T-helper 1 cell treated with Interleukin-12 subunit alpha and Interleukin-12 subunit beta and Interleukin-4 antibody, amounts not matched to agents 30 ng/mL and 1 ng/mL, for 36 hours (primary cell): Measurements from ENCODE around the gene ZFX. TPM values are rescaled to one million over a fixed set of nuclear protein-coding genes. Genes with fewer than 3 reads are reported as not detected.

ENCODE experiments used
- intact Hi-C: fragments of 100-400 bp; cut with micrococcal nuclease; formaldehyde crosslinking; loops from one replicate; pipeline ENCODE4 v1.15.1; 2024
- total RNA-seq: library from RNA; stranded (reverse); gene quantifications from 2 replicates; pipeline ENCODE4 v1.2.3, GENCODE V29; 2022

Gene ZFX
- total RNA-seq, 1 donor from 2014 or later, result 55.2 TPM

DNA sequence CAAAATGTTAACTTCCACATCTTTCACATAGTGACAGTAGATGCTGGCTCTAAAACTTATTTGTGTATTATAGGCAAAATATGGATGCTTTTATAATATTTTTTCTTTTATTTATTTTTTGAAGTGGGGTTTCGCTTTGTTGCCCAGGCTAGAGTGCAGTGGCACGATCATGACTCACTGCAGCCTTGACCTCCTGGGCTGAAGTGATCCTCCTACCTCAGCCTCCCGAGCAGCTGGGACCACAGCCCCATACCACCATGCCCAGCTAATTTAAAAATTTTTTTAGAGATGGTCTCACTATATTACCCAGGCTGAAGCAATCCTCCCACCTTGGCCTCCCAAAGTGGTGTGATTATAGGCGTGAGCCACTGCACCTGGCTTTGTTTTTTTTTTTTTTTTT is 48.6 kb downstream of the ZFX start:
- intact Hi-C loops, result no loop called here

DNA sequence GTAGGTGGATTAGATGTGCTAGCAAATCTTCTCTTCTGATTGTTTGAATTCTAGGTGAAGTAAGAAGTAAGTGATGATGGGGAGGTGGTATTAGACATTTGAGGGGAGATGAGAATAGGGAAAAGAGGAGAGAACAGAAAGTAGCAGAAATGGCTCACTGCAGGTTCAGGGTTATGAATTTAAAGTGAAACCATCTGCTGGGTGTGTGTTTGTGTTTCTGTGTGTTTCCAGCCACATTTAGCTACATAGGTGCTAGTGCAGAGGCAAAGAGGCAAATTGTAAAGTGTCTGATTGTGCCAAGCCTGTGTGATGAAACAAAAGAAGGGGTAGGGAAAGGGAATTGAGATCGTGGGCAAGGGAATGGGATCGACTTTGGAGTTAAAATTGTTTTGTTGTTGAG is 50.6 kb downstream of the ZFX start:
- intact Hi-C loops, result no loop called here

DNA sequence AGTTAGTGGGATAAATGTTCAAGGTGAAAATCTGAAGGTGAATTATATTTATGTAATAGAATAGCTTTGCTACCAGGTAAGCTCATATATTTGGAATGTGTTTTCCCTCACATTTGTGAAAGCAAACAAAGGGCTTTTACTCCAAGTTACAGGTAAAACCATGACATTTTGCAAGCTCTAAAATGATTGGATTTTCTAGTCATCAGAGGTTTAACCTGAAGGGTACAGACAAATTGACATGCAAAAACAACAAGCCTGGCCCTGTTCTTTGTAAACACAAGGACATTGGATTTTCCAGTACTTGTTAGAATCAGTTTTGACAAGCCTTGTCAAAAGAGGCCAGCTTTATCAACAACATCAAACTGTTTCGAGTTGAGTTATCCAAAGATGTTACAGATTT is 51.7 kb downstream of the ZFX start:
- intact Hi-C loops, result no loop called here

DNA sequence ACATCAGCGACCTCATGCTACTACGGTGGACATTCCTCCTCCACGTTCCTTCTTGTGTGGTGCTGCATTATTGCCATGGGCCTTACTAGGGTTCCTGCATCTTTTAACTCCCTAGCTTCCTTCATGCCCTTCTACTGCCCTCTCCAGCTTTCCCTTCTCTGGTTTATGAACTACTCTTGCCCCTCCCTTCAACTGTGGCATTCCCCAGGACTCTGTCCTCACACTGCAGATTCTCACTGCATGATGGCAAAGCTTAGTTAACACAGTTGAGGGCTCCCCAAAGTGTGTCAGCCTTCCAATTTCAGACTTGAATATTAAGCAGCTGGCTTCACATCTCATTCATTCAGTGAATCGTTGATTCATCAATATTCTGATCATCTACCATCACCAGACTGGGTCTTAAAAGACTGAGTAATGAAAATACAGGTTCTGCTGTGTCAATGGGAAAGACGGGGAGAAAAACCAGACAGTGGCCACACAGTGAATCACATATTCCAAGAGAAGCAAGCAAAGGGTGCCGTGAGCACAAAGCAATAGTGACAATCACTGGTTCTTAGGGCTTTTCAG is 53.0 kb downstream of the ZFX start:
- intact Hi-C loops, result no loop called here

DNA sequence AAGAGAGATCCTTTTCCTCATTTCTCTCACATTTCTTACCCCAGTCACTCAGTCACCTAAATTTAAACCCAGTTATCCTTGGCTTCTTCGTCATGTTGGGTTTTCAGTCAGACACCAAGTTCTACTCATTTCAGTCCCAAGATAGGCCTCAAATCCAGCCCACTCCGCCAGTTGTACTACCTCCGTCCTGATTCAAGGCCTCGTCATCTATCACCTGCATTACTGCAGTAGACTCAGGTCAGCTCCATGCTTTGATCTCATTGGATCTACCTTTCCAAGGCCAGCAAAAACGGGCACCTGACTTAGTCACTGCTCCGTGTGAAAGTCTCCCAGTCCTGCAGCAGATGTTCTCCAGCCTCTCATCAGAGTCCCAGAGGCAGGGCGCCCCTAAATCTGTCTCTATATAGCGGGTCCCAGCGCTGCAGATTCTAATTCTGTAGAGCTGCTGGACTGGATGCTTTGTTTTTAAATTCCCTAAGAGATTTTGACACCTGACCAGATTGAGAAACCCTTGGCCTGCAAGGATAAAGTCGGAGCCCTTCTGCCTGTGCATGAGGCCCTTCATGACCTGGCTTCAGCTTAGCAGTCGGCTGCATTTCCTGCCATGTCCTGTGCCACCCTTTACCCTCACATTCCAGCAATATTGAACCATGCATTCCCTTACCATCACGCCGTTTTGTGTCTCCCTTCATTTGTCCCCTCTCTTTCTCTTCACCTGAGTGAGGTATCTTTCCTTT is 53.7 kb downstream of the ZFX start:
- intact Hi-C loops, result no loop called here

DNA sequence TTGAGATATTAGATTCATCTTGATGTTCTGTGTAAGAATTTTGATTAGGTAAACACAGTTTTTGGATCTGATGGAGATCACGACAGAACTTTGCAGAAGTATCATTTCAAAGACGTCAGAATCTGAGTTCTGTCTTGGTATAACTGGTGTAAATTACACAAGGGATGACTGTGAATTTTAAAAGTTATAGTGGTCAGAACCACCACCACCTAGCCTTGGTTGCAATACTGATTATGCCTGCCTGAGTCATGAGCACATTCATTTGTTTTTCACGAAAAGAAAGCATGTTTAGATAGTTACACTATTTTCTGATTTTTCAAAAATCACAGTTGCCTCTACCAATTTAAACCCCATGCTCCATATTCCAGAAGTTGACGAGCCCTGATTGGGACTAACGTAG is 54.8 kb downstream of the ZFX start:
- intact Hi-C loops, result no loop called here

DNA sequence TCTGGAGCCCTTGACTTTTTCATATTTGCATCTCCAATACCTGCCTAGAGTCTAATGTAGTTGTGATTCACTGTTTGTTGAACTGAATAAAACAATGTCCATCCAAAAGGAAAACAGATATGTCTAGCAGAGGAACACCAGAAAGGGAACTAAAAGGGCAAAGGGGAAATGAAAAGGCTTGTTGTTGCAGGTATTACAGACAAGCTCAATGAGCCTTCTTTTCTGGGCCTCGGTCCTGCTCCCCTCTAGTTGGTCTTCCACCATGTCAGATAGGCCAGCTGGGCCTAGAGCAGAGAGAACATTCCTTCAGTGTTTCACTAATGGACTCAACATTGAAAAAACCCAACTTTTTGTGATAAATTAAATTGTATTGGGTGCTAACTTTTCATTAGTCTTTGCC is 55.4 kb downstream of the ZFX start:
- intact Hi-C loops, result no loop called here

DNA sequence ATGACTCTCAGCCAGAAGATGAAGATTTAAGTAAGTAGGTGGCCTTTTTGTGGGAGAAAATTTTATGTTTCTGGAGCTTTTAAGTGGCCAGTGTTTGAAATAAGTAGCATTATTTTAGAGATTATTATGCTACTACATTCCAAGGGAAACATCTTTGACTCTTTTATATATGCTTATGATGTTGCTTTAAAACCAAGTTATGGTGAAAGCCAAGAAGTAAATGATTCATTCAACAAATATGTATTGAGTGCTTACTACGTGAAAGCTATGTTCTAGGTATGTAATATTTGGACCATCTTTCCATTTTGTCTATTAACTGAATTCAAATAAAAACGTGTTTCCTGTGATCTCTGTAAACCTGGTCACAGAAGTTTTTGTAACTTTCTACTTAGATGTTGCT is 58.3 kb downstream of the ZFX start:
- intact Hi-C loops, result no loop called here

DNA sequence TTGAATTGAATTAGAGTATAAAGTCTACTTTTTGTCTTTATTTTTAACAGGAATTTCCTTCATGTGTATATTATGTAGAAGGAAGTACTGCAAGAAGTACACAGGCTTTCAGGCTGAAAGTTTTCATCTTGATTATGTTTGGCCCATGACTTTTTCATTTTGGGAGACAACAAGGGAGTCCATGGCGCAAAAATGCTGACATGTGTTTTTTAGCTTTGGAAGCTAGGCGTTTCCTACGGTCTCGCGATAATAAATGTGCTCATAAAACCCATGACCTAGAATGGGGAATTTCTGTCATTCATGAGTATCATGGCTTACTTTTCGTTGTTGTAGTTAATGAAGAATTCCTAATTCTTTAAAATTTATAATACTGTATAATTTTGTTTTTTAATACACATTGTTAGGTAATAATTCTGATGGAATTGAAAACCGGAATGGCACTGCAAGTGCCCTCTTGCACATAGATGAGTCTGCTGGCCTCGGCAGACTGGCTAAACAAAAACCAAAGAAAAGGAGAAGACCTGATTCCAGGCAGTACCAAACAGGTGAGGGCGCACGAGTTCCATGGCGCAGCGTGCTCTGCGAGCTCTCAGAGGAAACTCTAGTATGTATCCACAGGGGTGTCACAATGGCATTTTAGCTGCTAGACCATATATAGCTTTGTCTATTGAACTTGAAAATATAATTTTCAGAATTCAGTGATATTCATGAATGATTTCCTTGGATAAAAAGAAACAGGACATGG is 59.1 kb downstream of the ZFX start:
- intact Hi-C loops, result no loop called here

DNA sequence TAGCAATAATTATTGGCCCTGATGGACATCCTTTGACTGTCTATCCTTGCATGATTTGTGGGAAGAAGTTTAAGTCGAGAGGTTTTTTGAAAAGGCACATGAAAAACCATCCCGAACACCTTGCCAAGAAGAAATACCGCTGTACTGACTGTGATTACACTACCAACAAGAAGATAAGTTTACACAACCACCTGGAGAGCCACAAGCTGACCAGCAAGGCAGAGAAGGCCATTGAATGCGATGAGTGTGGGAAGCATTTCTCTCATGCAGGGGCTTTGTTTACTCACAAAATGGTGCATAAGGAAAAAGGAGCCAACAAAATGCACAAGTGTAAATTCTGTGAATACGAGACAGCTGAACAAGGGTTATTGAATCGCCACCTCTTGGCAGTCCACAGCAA is 60.7 kb downstream of the ZFX start:
- intact Hi-C loops, result no loop called here

DNA sequence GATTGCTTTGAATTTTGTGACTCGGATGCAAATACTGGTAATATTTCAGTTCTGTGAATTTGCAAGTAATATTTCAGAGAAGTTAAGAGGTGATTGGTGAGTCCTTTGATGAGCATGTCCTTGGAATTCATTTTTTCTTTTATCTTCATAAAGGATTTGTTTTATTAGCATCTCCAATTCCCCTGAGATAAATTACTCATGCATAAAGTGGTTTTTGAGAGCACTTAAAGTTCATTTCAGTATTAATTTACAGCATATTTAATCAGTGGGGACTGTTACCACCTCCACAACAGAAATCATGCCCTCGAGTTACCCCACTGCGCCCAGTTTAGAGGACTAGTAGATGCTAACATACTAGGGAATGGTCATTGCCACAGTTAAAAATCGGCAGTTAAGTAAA is 65.0 kb downstream of the ZFX start:
- intact Hi-C loops, result no loop called here

DNA sequence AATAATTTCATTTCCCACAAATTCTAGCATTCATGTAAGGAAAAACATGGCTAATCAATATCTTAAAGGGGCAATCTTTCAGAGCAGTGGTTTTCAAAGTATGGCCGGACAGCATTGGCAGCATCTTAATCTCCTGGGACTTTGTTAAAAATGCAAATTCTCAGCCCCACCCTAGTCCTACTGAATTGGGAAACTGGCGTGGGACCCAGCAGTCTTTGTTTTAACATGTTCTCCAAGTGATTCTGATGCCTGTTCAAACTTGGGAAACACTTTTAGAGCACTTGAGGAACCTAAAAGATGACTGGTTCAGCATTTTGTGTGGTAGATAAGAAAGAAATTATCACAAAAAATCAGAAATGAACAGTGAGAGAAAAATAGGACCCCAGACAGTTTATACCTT is 65.7 kb downstream of the ZFX start:
- intact Hi-C loops, result no loop called here

DNA sequence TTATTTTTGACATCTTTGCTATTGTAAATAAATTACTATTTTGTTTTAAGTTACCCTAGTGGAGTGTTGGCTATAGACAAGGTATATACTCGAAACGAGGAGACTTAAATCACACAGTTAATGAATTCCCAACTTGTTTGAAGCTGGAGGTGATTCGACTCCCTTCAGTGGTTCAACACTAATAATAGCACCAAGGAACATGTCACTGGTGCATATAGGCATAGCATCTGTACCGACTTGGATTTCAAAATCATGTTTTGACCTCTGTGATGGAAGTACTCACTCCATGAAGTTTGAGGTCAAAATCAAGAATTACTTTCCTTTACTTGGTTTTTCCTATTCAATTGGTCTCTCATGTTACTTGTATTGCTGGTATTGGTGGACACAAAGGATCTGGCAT is 66.5 kb downstream of the ZFX start:
- intact Hi-C loops, result no loop called here

DNA sequence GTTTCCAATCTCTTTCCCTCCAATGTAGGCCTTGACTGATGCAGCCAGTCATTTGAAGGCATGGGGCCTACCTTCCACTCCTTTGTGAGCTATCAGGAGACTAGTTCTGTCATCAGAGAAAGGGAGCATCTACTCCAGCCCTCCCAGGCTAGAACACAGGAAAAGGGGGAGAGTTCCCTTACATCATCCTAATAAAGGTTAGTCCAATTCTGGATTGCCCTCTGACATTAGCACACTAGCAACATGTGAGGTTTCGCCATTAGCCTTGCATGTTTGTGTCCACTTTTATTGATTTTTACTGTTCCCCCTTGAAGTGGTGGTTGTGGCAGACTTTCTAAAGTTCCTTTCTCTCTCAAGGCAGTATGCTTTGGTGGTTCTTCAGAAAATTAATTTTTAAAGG is 67.3 kb downstream of the ZFX start:
- intact Hi-C loops, result no loop called here

DNA sequence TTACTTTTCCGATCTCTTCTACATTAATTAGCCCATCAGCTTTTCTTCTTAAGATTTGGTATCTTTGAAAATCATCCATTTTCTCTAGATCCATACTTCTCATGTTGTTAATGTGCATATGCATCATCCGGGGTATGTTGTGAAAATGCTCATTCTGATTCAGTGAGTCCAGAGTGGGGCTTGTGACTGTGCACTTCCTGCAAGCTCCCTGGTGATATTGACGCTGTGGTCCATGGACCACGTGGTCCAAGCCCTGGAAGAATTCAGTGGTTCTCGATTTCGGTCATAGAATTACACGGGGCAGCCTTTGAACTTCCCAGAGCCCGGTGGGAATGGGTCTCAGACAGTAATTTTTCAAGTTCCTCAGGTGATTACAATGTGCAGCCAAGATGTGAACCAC is 69.8 kb downstream of the ZFX start:
- intact Hi-C loops, result no loop called here

DNA sequence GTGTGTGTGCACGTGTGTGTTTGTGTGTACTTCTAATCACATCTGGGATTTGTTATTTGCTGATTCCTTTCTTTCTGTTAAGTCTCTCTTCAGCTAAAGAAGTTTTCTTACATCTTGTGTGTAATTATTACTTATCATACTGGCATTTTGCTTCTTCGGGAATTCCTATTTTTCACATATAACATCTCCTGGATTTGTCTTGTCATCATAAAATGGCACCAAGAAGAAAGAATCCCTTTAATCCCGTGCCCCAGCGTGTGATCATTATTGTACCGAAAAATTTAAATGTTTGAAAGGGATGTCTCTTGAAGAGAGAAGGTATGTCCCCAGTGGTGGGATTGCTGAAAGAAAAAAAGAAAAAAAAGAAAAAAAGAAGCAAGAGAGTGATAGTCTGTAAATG is 72.3 kb downstream of the ZFX start:
- intact Hi-C loops, result no loop called here

DNA sequence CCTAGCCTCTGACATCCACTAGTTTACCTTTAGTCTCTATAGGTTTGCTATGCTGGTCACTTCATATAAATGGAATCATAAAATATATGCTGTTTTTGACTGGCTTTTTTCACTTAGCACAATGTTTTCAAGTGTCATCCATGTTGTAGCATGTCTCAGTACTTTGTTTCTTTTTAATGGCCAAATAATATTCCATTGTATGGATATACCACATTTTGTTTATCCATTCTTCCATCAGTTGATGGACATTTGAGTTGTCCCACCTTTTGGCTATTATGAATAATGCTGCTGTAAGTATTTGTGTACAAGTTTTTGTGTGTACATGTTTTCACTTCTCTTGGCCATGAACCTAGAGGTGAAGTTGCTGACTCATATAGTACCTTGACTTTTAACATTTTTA is 75.7 kb downstream of the ZFX start:
- intact Hi-C loops, result no loop called here

DNA sequence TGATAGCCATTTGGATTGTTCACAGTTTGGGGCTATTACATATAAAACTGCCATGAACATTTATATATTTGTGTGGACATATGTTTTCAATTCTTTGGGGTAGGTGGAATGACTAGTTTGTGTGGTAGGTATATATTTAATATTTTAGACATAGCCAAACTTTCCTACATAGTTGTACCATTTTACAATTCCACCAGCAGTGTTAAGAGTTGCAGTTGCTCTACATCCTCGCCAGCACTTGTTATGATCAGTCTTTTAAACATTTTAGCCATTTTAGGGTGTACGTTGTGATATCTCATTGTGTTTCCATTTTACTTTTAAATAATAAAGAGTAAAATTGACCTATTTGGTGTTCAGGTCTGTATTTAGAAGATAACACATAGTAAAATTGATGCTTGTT is 76.6 kb downstream of the ZFX start:
- intact Hi-C loops, result no loop called here

DNA sequence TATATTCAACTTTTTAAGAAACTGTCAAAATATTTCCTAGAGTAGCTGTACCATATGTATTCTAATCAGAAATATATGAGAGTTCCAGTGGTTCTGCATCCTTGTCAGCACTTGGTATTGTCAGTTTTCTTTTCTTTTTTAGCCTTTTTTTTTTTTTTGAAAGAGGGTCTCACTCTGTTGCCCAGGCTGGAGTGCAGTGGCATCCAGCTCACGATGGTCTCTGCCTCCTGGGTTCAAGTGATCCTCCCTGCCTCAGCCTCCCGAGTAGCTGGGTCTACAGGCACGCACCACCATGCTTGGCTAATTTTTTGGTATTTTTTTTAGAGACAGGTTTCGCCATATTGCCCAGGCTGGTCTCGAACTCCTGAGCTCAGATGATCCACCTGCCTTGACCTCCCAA is 79.1 kb downstream of the ZFX start:
- intact Hi-C loops, result no loop called here

DNA sequence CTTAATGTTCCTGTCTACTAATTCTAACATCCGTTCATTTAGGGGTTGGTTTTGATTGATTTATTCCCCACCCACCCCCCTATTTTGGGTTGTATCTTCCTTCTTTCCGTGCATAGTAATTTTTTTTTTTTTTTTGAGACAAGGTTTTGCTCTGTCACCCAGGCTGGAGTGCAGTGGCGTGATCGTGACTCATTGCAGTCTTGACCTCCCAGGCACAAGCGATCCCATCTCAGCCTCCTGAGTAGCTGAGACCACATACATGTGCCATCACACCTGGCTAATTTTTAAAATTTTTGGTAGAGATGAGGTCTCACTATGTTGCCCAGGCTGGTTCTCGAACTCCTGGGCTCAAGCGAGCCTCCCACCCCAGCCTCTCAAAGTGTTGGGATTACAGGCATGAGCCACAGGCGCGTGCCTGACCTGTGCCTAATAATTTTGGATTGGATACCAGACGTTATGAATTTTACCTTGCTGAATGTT is 79.9 kb downstream of the ZFX start:
- intact Hi-C loops, result no loop called here

DNA sequence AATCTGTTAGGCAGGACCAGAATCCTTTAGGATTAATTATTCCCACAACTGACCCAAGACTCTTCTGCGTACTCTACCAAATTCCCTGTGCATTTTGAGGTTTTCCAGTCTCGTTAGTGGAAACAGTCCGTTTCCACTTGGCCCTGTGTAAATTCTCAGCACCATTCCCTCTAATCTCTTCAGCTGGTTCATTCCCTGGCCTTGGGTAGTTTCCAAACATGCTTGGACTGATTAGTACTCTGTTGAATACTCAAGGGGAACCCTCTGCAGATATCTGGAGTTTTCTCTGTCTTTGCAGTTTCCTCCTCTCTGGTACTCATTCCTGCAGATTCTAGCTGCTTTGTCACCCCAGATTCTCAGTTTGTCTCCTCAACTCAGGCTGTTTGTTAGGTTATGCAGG is 80.4 kb downstream of the ZFX start:
- intact Hi-C loops, result no loop called here

DNA sequence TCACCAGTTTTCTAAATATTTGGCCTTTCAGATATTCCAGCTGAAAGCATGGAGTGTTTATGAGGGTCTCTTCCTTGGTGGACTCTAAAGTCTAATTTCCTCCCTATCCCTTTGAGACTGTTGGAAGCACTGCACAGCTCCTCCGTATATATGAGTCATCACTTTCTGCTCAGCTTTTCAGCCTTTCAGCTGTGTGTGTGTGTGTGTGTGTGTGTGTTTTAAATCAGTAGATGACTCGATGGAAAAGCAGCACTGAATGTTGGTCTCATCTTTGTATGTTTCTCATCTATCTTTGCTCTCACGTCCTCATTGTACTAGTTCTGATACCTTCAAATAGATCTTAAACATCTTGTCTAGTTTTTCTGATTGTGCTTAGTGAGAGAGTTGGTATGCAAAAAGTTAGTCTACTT is 81.6 kb downstream of the ZFX start:
- intact Hi-C loops, result no loop called here
